Keratinocyte (primary cell): ENCODE measurements around the gene PPP2R5E. TPM values are rescaled to one million over a fixed set of nuclear protein-coding genes. Genes with fewer than 3 reads are reported as not detected.

Experiments
- DNase-seq: peaks from one replicate; pipeline ENCODE4 v3.0.0-alpha.2; 2011; ENCODE audit warnings: low read depth, missing footprints, low spot score
- FAIRE-seq: peaks from 2 replicates; lab custom pipeline; 2011; peaks lifted over from hg19 to GRCh38; lab: Jason Lieb, UNC
- H2AFZ ChIP-seq: 2 replicates; pipeline ENCODE4 v1.6.0; 2012; ENCODE audit warnings: low read length, control low read depth, inconsistent platforms; ENCODE audit not compliant: control insufficient read depth
- H3K27ac ChIP-seq: 2 replicates; pipeline ENCODE4 v1.5.1; 2011; ENCODE audit warnings: low read length; ENCODE audit not compliant: control insufficient read depth, insufficient read depth
- H3K27me3 ChIP-seq: 3 replicates; pipeline ENCODE4 v1.6.0; 2011; ENCODE audit warnings: low read length; ENCODE audit not compliant: control insufficient read depth, insufficient read depth; ENCODE audit errors: extremely low read depth
- H3K36me3 ChIP-seq, 2 experiments: 2 replicates in 1 of 2; 3 replicates in 1 of 2; pipeline ENCODE4 v1.5.1; 2011; ENCODE audit warnings: low read length in 2 of 2, mild to moderate bottlenecking in 1 of 2; ENCODE audit not compliant: control insufficient read depth in 2 of 2, insufficient read depth in 2 of 2; ENCODE audit errors: extremely low read depth in 1 of 2
- H3K4me1 ChIP-seq: 3 replicates; pipeline ENCODE4 v1.5.1; 2011; ENCODE audit warnings: low read length; ENCODE audit not compliant: control insufficient read depth, insufficient read depth; ENCODE audit errors: extremely low read depth
- H3K4me2 ChIP-seq: 3 replicates; pipeline ENCODE4 v1.6.0; 2011; ENCODE audit warnings: low read depth, low read length; ENCODE audit not compliant: control insufficient read depth, insufficient read depth; ENCODE audit errors: extremely low read depth
- H3K4me3 ChIP-seq, 3 experiments: fragments of 200-600 bp in 1 of 3; sonication (generic) in 1 of 3; 2 replicates in 2 of 3; 3 replicates in 1 of 3; pipeline ENCODE4 v1.5.1; 2011 to 2016; ENCODE audit warnings: low read length in 3 of 3, mild to moderate bottlenecking in 3 of 3, control low read depth in 2 of 3, inconsistent platforms in 1 of 3, low read depth in 1 of 3, mixed read lengths in 1 of 3, mixed run types in 1 of 3, moderate library complexity in 1 of 3; ENCODE audit not compliant: control insufficient read depth in 2 of 3, insufficient read depth in 2 of 3; ENCODE audit errors: extremely low read depth in 1 of 3
- H3K79me2 ChIP-seq: 2 replicates; pipeline ENCODE4 v1.6.0; 2012; ENCODE audit warnings: low read length; ENCODE audit not compliant: control insufficient read depth, insufficient read depth
- H3K9ac ChIP-seq: 3 replicates; pipeline ENCODE4 v1.6.0; 2011; ENCODE audit warnings: low read length; ENCODE audit not compliant: control insufficient read depth, insufficient read depth; ENCODE audit errors: extremely low read depth
- H3K9me1 ChIP-seq: 3 replicates; pipeline ENCODE4 v1.6.0; 2011; ENCODE audit warnings: low read length; ENCODE audit not compliant: control insufficient read depth, insufficient read depth; ENCODE audit errors: extremely low read depth
- H3K9me3 ChIP-seq: 2 replicates; pipeline ENCODE4 v1.5.1; 2012; ENCODE audit warnings: low read depth, low read length; ENCODE audit not compliant: control insufficient read depth
- H4K20me1 ChIP-seq: 3 replicates; pipeline ENCODE4 v1.6.0; 2011; ENCODE audit warnings: low read length; ENCODE audit not compliant: control insufficient read depth, insufficient read depth; ENCODE audit errors: extremely low read depth
- CTCF ChIP-seq, 3 experiments: IDR thresholded peaks in 1 of 3; conservative IDR thresholded peaks in 1 of 3; optimal IDR thresholded peaks in 1 of 3; 2 replicates in 2 of 3; 3 replicates in 1 of 3; pipeline versions ENCODE3 to v1.5.1; 2011; ENCODE audit warnings: low read length in 3 of 3, mild to moderate bottlenecking in 3 of 3, moderate library complexity in 2 of 3, control low read depth in 1 of 3, inconsistent platforms in 1 of 3; ENCODE audit not compliant: insufficient read depth in 2 of 3; ENCODE audit errors: extremely low read depth in 1 of 3
- EZH2 ChIP-seq: IDR thresholded peaks from one replicate; pipeline ENCODE4 v1.6.1; 2012; ENCODE audit warnings: inconsistent platforms, mild to moderate bottlenecking, low read length, moderate library complexity
- dilution Hi-C: fragments of 300-500 bp; cut with MboI; formaldehyde crosslinking; loops from one replicate; pipeline ENCODE4 v1.7.0; 2020; ENCODE audit warnings: low sequenced_read_pairs; ENCODE audit not compliant: extremely low pct_ligation_motif_present
- polyA plus RNA-seq, 5 experiments: library from polyadenylated mRNA; depleted of rRNA in 3 of 5; stranded (reverse) in 3 of 5; stranded (forward) in 1 of 5; unstranded in 1 of 5; fragments of >200 nt; gene quantifications; 1 replicate in 1 of 5; 2 replicates in 3 of 5; 3 replicates in 1 of 5; pipeline versions ENCODE4 v1.2.1 to v1.2.3, GENCODE V29; 2011 to 2012; ENCODE audit warnings: missing spikeins in 2 of 5, low read depth in 1 of 5, low replicate concordance in 1 of 5

The PPP2R5E gene
- polyA plus RNA-seq, 1 donor (not counting 4 experiments of a cell fraction or from before 2014, with no cell fraction given) = 22.7 TPM

GRCh38 chr14:63426838-63427352 is 116.3 kb downstream of the PPP2R5E start:
- peaks cover 0 to 2% of the 10 kb centered on the region in 2 experiments for H3K36me3 ChIP-seq
- no peak for FAIRE-seq
- no peak for TF ChIP-seq CTCF (optimal IDR thresholded peaks at IDR 0.05 in 1 of 3, IDR thresholded peaks at IDR 0.05 in 1 of 3, conservative IDR thresholded peaks at IDR 0.05 in 1 of 3; ENCODE audit: extremely low read depth in 1 of 3, insufficient read depth in 2 of 3, low read length in 3 of 3)
- TF ChIP-seq EZH2 = no peak
- no peak overlapping the region for H3K4me3 ChIP-seq
- dilution Hi-C loops = no loop called here
- no peaks in the 10 kb centered on the region for H3K27me3 ChIP-seq
- H3K9ac ChIP-seq = no peak overlapping the region
- H3K9me1 ChIP-seq = no peaks in the 10 kb centered on the region
- no peak overlapping the region for H3K27ac ChIP-seq
- H3K79me2 ChIP-seq = peaks cover 20% of the 10 kb centered on the region
- no peak overlapping the region for H3K4me2 ChIP-seq
- H3K4me1 ChIP-seq = no peaks in the 10 kb centered on the region
- no peaks in the 10 kb centered on the region for H3K9me3 ChIP-seq
- no peaks in the 10 kb centered on the region for H4K20me1 ChIP-seq
- no peak for DNase-seq
- no peak overlapping the region for H2AFZ ChIP-seq

- dilution Hi-C loops = no loop called here
- TF ChIP-seq EZH2 (no peak), CTCF (optimal IDR thresholded peaks at IDR 0.05 in 1 of 3, IDR thresholded peaks at IDR 0.05 in 1 of 3, conservative IDR thresholded peaks at IDR 0.05 in 1 of 3; ENCODE audit: extremely low read depth in 1 of 3, insufficient read depth in 2 of 3, low read length in 3 of 3) (no peak)
- H3K79me2 ChIP-seq = peaks cover 12% of the 10 kb centered on the region
Observed at GRCh38 chr14:63423889-63424288, 119.3 kb downstream of the PPP2R5E start.

More at GRCh38 chr14:63423889-63424288, 119.3 kb downstream of the PPP2R5E start:
- H3K4me2 ChIP-seq = no peak overlapping the region
- no peaks in the 10 kb centered on the region for H3K9me1 ChIP-seq
- H3K9me3 ChIP-seq = no peaks in the 10 kb centered on the region
- H3K4me1 ChIP-seq = no peaks in the 10 kb centered on the region
- H3K27me3 ChIP-seq = no peaks in the 10 kb centered on the region
- DNase-seq (no peak), FAIRE-seq (no peak)
- no peak overlapping the region for H3K27ac ChIP-seq
- H3K36me3 ChIP-seq = peaks cover 0 to 6% of the 10 kb centered on the region in 2 experiments
- no peak overlapping the region for H2AFZ ChIP-seq
- H3K4me3 ChIP-seq = no peak overlapping the region
- H4K20me1 ChIP-seq = no peaks in the 10 kb centered on the region
- H3K9ac ChIP-seq = no peak overlapping the region
